Body of pancreas (tissue), 4 donors: ENCODE data around the gene PIGS. TPM values are rescaled to one million over a fixed set of nuclear protein-coding genes. Genes with fewer than 3 reads are reported as not detected.

Experiments used
- ATAC-seq: fragments of 150-250 bp; one replicate; pipeline ENCODE4 v1.9.1; 2016
- DNase-seq, 4 donors: peaks; one replicate each; pipeline ENCODE4 v3.0.0-alpha.2; 2019
- H3K27ac ChIP-seq, 4 donors: fragments of 200-600 bp; sonication (generic); 1 replicate in 3 of 4; 2 replicates in 1 of 4; pipeline versions ENCODE4 v1.5.1 to v1.6.1; 2016 to 2019; ENCODE audit warnings: mild to moderate bottlenecking in 1 of 4, mixed read lengths in 1 of 4, moderate library complexity in 1 of 4
- H3K27me3 ChIP-seq, 2 donors: fragments of 200-600 bp; sonication (generic); one replicate each; pipeline ENCODE4 v1.6.0; 2016; ENCODE audit warnings: mild to moderate bottlenecking in 1 of 2
- H3K36me3 ChIP-seq, 2 donors: fragments of 200-600 bp; sonication (generic); replicated peaks in 1 of 2; 2 replicates each; pipeline ENCODE4 v1.5.1; 2016; ENCODE audit warnings: low read depth in 2 of 2; ENCODE audit not compliant: insufficient read depth in 1 of 2
- H3K4me1 ChIP-seq: fragments of 200-600 bp; sonication (generic); one replicate; pipeline ENCODE4 v1.6.0; 2016
- H3K4me3 ChIP-seq, 2 donors: fragments of 200-600 bp; sonication (generic); 1 replicate in 1 of 2; 2 replicates in 1 of 2; pipeline ENCODE4 v1.5.1; 2016 to 2019
- H3K9me3 ChIP-seq, 3 donors: fragments of 200-600 bp; sonication (generic); 1 replicate in 2 of 3; 2 replicates in 1 of 3; pipeline ENCODE4 v1.5.1; 2016
- CTCF ChIP-seq, 7 experiments: fragments of 450-650 bp in 4 of 7; fragments of 200-600 bp in 3 of 7; sonication (generic) in 3 of 7; IDR thresholded peaks; one replicate each; pipeline ENCODE4 v1.5.1; 2016 to 2019; ENCODE audit warnings: antibody characterized with exemption in 7 of 7
- POLR2A ChIP-seq, 3 donors: fragments of 450-650 bp; IDR thresholded peaks; one replicate each; pipeline ENCODE4 v1.6.1; 2016; ENCODE audit warnings: antibody characterized with exemption in 3 of 3, mild to moderate bottlenecking in 2 of 3
- whole genome bisulfite sequencing, 2 donors: methylation state at CpG; one replicate each; pipeline ENCODE4 v1.1.5; 2017; 5-methylcytosine and 5-hydroxymethylcytosine counted together
- intact Hi-C: fragments of 100-400 bp; cut with DNase I; formaldehyde crosslinking; loops from one replicate; pipeline ENCODE4 v1.15.1; 2023
- total RNA-seq, 2 donors: library from RNA; depleted of rRNA; stranded (reverse); fragments of >200 nt; gene quantifications; one replicate each; pipeline ENCODE4 v1.1.0, GENCODE V29; 2016

The PIGS gene
- total RNA-seq, 2 donors from 2014 or later, result 11.7 to 12.2 TPM

DNA sequence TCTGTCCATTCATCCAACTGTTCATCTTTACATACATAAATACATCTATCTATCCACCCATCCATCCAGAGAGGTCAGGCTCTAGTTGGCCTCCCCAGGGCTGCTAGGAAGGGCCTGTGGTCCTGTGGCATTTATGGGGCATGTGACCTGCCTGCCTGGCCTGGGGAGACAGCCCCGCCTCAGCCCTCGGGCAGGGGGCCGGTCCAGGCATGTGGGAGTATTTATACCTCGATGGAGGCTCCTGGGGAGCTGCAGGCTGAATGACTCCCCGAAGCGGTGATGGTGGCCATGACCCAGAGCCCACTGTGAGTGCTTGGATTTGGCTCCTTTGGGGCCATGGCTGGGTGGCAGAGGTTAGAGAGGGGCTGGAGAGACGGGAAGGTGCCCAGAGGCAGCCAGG lies 57.8 kb downstream of the PIGS start:
- 71 to 78% methylated on average over 7 of the region's 7 CpGs for WGBS, 2 donors
- Histone ChIP-seq H3K9me3 (no peaks in the 10 kb centered on the region), H3K27me3 (no peaks in the 10 kb centered on the region), H3K4me1 (no peaks in the 10 kb centered on the region), H3K27ac (no peak overlapping the region), H3K4me3 (no peak overlapping the region), H3K36me3 (no peaks in the 10 kb centered on the region)
- ATAC-seq, result no peak
- intact Hi-C loops, result no loop called here
- TF ChIP-seq CTCF (IDR thresholded peaks at IDR 0.05) (no peak), POLR2A (IDR thresholded peaks at IDR 0.05) (no peak)
- no peak for DNase-seq

DNA sequence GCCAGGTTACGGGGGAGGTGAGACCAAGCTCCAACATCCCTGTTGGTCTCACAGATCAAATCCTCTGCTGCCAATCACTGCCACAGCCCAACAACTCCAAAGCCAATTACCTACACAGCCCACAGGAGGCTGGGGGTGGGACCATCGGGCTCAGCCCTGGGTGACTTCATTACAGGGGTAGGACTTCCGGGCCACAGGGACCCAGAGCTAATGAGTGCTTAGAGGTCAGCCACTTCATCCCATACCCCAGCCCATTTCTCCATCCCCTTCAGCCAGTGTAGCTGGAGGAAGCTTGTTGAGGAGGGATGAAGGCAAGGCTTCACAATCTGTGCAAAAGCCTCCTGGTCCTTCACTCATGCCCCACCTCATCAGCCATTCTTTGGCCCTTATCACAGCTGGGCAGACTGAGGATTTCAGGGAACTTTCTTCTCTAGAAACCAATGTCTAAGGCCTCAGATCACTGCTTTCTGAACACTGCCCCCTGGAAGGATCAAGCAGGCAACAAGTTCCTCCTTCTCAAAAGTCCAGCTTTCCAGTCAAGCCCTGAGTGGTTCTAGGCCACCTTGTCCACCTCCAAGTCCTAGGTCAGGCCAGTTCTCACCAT lies 59.4 kb downstream of the PIGS start:
- DNase-seq, result no peak
- Histone ChIP-seq H3K4me3 (no peak overlapping the region), H3K36me3 (no peaks in the 10 kb centered on the region), H3K27me3 (no peaks in the 10 kb centered on the region), H3K9me3 (no peaks in the 10 kb centered on the region), H3K4me1 (no peaks in the 10 kb centered on the region), H3K27ac (no peak overlapping the region)
- no peak for ATAC-seq
- TF ChIP-seq CTCF (IDR thresholded peaks at IDR 0.05) (no peak), POLR2A (IDR thresholded peaks at IDR 0.05) (no peak)
- intact Hi-C loops, result no loop called here
- WGBS, 2 donors, result 74 to 97% methylated on average over 3 of the region's 3 CpGs

GRCh38 chr17:28509789-28510188 lies 61.5 kb downstream of the PIGS start:
- TF ChIP-seq POLR2A (IDR thresholded peaks at IDR 0.05) (no peak), CTCF (IDR thresholded peaks at IDR 0.05) (no peak)
- Histone ChIP-seq H3K4me3 (no peak overlapping the region), H3K27ac (no peak overlapping the region), H3K27me3 (no peaks in the 10 kb centered on the region), H3K36me3 (no peaks in the 10 kb centered on the region), H3K9me3 (no peaks in the 10 kb centered on the region), H3K4me1 (no peaks in the 10 kb centered on the region)
- no peak for DNase-seq
- no peak for ATAC-seq
- 67 to 68% methylated on average over 7 of the region's 7 CpGs for WGBS, 2 donors
- intact Hi-C loops, result no loop called here

GRCh38 chr17:28508211-28508724 lies 63.1 kb downstream of the PIGS start:
- ATAC-seq, result no peak
- H3K36me3 ChIP-seq, result no peaks in the 10 kb centered on the region
- TF ChIP-seq CTCF (IDR thresholded peaks at IDR 0.05) (no peak), POLR2A (IDR thresholded peaks at IDR 0.05) (no peak)
- DNase-seq, result no peak
- intact Hi-C loops, result no loop called here
- H3K4me1 ChIP-seq, result no peaks in the 10 kb centered on the region
- H3K27me3 ChIP-seq, result no peaks in the 10 kb centered on the region
- no peak overlapping the region for H3K27ac ChIP-seq
- H3K9me3 ChIP-seq, result no peaks in the 10 kb centered on the region
- H3K4me3 ChIP-seq, result no peak overlapping the region
- 78 to 82% methylated on average over 11 of the region's 11 CpGs for WGBS, 2 donors

DNA sequence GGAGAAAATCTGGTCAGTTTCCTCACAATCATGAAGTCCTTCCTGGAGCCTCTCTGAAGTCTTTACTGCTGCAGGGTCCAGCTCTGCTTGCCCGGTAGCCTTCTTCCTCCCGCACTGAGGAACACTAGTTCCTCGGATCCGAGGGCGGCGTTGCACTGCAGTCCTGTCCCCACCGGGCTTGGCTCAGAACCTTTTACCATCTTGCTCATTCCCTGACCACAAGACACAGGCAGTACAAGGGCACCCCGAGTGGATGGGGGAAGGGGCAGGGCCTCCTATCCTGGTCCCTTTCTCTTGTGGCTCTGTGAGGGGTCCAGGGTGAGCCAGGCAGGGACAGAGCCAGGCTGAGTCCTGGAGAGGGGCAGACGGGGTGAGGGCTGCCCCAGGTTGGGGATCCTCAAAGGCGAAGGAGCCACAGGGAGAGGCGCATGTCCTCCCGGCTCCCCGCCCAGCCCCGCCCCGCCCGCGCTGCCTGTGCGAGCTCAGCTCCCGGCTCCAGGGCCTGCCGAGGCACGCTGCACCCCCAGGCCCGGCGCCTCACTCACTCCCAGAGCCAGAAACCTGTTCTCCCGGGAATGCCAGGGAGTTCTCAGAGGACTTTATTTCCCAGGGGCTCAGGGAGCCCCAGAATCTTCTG lies 63.6 kb downstream of the PIGS start:
- intact Hi-C loops, result no loop called here
- Histone ChIP-seq H3K9me3 (no peaks in the 10 kb centered on the region), H3K27ac (no peak overlapping the region), H3K4me3 (no peak overlapping the region), H3K36me3 (no peaks in the 10 kb centered on the region), H3K27me3 (no peaks in the 10 kb centered on the region), H3K4me1 (no peaks in the 10 kb centered on the region)
- ATAC-seq, result no peak
- TF ChIP-seq POLR2A (IDR thresholded peaks at IDR 0.05) (no peak), CTCF (IDR thresholded peaks at IDR 0.05) (no peak)
- WGBS, 2 donors, result 70 to 71% methylated on average over 2 to 24 of the region's 24 CpGs
- no peak for DNase-seq
